ENCODE results near the gene ANGEL2.

DNA sequence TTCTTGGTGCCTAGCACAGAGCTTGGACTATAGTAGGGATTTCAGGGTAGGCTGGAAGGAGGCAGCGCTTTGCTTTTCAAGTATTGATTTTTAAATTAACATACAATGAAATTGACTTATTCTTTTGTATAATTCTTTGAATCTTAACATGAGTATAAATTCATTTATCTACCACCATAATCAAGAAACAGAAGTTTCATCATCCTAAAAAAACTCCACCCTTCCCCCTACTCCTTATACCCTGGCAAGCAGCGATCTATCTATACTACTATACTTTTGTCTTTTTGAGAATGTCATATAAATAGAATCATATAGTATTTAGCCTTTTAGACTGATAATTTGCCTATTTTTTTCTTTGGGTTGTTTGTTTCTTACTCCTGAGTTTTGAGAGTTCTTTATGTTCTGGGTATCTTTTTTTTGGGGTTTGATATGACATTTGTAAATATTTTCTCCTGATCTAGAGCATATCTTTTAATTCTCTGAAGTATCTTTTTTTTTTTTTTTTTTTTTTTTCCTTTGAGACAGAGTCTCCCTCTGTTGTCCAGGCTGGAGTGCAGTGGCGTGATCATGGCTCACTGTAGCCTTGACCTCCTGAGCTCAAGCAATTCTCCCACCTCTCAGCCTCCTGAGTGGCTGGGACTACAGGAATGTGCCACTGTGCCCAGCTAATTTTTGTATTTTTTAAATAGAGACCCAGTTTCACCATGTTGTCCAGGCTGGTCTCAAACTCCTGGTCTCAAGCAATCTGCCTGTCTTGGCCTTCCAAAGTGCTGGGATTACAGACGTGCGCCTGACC lies 41.8 kb upstream of the ANGEL2 start:
- TF ChIP-seq, protein P1, sequence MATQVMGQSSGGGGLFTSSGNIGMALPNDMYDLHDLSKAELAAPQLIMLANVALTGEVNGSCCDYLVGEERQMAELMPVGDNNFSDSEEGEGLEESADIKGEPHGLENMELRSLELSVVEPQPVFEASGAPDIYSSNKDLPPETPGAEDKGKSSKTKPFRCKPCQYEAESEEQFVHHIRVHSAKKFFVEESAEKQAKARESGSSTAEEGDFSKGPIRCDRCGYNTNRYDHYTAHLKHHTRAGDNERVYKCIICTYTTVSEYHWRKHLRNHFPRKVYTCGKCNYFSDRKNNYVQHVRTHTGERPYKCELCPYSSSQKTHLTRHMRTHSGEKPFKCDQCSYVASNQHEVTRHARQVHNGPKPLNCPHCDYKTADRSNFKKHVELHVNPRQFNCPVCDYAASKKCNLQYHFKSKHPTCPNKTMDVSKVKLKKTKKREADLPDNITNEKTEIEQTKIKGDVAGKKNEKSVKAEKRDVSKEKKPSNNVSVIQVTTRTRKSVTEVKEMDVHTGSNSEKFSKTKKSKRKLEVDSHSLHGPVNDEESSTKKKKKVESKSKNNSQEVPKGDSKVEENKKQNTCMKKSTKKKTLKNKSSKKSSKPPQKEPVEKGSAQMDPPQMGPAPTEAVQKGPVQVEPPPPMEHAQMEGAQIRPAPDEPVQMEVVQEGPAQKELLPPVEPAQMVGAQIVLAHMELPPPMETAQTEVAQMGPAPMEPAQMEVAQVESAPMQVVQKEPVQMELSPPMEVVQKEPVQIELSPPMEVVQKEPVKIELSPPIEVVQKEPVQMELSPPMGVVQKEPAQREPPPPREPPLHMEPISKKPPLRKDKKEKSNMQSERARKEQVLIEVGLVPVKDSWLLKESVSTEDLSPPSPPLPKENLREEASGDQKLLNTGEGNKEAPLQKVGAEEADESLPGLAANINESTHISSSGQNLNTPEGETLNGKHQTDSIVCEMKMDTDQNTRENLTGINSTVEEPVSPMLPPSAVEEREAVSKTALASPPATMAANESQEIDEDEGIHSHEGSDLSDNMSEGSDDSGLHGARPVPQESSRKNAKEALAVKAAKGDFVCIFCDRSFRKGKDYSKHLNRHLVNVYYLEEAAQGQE (IDR thresholded peaks at IDR 0.05; ENCODE audit: unreplicated experiment), result no peak
- TF ChIP-seq EZH2 (IDR thresholded peaks at IDR 0.05; ENCODE audit: low read depth, unreplicated experiment), result no peak
- TF ChIP-seq, protein P2, sequence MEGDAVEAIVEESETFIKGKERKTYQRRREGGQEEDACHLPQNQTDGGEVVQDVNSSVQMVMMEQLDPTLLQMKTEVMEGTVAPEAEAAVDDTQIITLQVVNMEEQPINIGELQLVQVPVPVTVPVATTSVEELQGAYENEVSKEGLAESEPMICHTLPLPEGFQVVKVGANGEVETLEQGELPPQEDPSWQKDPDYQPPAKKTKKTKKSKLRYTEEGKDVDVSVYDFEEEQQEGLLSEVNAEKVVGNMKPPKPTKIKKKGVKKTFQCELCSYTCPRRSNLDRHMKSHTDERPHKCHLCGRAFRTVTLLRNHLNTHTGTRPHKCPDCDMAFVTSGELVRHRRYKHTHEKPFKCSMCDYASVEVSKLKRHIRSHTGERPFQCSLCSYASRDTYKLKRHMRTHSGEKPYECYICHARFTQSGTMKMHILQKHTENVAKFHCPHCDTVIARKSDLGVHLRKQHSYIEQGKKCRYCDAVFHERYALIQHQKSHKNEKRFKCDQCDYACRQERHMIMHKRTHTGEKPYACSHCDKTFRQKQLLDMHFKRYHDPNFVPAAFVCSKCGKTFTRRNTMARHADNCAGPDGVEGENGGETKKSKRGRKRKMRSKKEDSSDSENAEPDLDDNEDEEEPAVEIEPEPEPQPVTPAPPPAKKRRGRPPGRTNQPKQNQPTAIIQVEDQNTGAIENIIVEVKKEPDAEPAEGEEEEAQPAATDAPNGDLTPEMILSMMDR (conservative IDR thresholded peaks at IDR 0.05; ENCODE audit: low read depth in 2 of 2), result no peak
- TF ChIP-seq CREB1 (CRISPR knock-in tag; IDR thresholded peaks at IDR 0.05; ENCODE audit: low read depth), result no peak
- TF ChIP-seq, protein P3, sequence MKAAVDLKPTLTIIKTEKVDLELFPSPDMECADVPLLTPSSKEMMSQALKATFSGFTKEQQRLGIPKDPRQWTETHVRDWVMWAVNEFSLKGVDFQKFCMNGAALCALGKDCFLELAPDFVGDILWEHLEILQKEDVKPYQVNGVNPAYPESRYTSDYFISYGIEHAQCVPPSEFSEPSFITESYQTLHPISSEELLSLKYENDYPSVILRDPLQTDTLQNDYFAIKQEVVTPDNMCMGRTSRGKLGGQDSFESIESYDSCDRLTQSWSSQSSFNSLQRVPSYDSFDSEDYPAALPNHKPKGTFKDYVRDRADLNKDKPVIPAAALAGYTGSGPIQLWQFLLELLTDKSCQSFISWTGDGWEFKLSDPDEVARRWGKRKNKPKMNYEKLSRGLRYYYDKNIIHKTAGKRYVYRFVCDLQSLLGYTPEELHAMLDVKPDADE (IDR thresholded peaks at IDR 0.05), result no peak
- TF ChIP-seq POLR2AphosphoS5 (IDR thresholded peaks at IDR 0.05; ENCODE audit: low read depth), result no peak
- TF ChIP-seq JUNB (IDR thresholded peaks at IDR 0.05; ENCODE audit: unreplicated experiment), result no peak
- TF ChIP-seq ZNF331 (CRISPR knock-in tag; IDR thresholded peaks at IDR 0.05; ENCODE audit: low read depth), result no peak
- TF ChIP-seq EZH2phosphoT487 (IDR thresholded peaks at IDR 0.05; ENCODE audit: unreplicated experiment), result no peak
- TF ChIP-seq ZNF114 (CRISPR knock-in tag; IDR thresholded peaks at IDR 0.05), result no peak
- no peak for TF ChIP-seq STAT1 (IDR thresholded peaks at IDR 0.05; ENCODE audit: unreplicated experiment)
- TF ChIP-seq, protein P4, sequence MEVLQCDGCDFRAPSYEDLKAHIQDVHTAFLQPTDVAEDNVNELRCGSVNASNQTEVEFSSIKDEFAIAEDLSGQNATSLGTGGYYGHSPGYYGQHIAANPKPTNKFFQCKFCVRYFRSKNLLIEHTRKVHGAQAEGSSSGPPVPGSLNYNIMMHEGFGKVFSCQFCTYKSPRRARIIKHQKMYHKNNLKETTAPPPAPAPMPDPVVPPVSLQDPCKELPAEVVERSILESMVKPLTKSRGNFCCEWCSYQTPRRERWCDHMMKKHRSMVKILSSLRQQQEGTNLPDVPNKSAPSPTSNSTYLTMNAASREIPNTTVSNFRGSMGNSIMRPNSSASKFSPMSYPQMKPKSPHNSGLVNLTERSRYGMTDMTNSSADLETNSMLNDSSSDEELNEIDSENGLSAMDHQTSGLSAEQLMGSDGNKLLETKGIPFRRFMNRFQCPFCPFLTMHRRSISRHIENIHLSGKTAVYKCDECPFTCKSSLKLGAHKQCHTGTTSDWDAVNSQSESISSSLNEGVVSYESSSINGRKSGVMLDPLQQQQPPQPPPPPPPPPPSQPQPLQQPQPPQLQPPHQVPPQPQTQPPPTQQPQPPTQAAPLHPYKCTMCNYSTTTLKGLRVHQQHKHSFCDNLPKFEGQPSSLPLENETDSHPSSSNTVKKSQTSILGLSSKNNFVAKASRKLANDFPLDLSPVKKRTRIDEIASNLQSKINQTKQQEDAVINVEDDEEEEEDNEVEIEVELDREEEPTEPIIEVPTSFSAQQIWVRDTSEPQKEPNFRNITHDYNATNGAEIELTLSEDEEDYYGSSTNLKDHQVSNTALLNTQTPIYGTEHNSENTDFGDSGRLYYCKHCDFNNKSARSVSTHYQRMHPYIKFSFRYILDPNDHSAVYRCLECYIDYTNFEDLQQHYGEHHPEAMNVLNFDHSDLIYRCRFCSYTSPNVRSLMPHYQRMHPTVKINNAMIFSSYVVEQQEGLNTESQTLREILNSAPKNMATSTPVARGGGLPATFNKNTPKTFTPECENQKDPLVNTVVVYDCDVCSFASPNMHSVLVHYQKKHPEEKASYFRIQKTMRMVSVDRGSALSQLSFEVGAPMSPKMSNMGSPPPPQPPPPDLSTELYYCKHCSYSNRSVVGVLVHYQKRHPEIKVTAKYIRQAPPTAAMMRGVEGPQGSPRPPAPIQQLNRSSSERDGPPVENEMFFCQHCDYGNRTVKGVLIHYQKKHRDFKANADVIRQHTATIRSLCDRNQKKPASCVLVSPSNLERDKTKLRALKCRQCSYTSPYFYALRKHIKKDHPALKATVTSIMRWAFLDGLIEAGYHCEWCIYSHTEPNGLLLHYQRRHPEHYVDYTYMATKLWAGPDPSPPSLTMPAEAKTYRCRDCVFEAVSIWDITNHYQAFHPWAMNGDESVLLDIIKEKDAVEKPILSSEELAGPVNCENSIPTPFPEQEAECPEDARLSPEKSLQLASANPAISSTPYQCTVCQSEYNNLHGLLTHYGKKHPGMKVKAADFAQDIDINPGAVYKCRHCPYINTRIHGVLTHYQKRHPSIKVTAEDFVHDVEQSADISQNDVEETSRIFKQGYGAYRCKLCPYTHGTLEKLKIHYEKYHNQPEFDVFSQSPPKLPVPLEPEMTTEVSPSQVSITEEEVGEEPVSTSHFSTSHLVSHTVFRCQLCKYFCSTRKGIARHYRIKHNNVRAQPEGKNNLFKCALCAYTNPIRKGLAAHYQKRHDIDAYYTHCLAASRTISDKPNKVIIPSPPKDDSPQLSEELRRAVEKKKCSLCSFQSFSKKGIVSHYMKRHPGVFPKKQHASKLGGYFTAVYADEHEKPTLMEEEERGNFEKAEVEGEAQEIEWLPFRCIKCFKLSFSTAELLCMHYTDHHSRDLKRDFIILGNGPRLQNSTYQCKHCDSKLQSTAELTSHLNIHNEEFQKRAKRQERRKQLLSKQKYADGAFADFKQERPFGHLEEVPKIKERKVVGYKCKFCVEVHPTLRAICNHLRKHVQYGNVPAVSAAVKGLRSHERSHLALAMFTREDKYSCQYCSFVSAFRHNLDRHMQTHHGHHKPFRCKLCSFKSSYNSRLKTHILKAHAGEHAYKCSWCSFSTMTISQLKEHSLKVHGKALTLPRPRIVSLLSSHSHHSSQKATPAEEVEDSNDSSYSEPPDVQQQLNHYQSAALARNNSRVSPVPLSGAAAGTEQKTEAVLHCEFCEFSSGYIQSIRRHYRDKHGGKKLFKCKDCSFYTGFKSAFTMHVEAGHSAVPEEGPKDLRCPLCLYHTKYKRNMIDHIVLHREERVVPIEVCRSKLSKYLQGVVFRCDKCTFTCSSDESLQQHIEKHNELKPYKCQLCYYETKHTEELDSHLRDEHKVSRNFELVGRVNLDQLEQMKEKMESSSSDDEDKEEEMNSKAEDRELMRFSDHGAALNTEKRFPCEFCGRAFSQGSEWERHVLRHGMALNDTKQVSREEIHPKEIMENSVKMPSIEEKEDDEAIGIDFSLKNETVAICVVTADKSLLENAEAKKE (CRISPR knock-in tag; IDR thresholded peaks at IDR 0.05), result no peak
- TF ChIP-seq NANOG (IDR thresholded peaks at IDR 0.05; ENCODE audit: borderline replicate concordance), result no peak
